Kidney tubule cell (primary cell): ENCODE results near the gene ERCC2.
"Not testable (repeated sequence)": the region's sequence is repeated elsewhere in the genome, so short reads cannot be mapped to it uniquely, and the experiment has no call there.

Source experiments
- DNase-seq: peaks from one replicate; pipeline ENCODE4 v3.0.0-alpha.2; 2018; ENCODE audit warnings: low spot score

The ERCC2 gene

DNA sequence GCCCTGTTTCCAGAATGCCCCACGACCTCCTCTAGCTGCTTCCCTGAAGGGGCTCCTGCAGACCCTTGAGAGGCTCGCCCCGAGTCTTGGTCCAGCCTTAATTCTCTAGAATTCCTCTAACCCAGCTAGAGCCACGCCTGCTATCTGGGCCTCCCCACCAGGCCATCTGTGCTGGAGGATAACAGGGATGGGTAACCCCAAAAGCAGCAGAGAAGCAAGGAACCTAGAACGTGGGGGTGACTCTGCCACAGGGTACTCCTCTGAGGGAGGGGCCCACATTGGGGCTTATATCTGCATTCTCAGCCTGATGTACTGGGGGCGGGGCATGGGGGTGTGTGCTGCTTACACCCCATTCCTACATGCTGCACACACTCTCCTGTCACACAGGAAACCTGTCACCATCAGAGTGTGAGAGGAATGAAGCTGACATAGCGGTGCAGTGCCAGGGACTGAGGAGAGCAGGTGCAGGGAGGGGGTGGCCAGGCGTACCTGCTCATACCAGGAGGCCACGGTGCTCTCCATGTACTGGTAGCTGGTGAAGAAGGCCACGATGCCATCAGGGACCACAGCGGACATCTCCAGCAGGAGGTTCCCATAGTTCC, 16.0 kb downstream of the ERCC2 start:
- DNase-seq: no peak

DNA sequence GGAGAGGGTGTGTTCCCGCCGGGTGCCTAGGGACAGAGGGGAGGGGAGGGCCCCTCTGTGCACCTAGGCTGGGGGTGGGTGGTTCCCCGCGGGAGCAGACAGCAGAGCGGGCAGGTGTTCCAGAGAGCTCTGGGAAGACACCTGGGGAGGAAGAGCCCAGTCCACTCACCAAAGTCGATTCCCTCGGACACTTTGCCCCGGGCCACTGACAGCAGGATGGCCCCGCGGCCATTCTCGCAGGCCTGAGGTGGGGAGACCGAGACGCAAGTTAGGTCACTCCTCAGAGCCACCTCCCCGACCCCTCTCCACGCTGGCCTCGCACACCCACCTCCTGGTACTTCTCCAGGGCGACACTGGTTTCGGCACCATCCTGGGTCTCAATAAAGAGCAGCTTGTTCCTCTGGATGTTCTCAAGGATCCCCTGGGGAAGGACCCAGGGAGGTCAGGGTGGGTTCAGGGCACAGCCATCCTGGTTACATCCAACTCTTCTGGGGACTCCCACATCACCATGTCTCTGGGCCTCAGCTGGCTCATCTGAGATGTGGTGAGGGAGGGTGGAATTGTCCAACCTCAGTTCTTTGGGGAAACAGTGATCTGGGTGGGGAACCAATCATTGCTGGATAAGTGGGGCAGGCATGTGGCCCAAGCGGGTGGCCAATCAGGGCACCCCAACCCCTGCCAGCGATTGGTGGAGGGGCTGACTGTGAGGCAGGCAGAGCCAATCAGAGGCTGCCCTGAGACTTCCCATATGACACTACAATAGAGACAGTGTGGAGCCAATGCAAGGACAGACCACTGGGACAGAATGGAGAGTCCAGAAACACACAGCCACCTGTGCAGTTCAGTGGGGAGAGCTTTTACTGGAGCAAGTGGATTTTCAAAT, 17.2 kb downstream of the ERCC2 start:
- no peak for DNase-seq

DNA sequence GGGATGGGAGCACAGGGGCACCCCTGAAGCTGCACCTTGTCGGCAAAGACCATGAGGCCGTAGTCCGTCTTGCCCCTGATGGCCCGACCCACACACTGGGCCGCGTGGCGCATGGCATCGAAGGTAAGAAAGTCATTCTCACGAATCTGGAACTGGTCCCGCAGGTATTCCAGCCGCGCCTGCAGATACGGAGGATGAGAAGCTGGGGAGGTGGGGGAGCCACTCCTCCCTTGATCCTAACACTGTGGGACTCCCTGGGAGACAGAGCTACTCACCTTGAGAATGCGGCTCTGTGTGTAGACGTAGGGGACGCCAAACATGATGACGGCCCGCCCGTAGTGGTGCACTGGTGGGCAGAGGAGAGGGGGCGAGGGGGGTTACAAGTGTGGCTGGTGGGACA, 17.9 kb downstream of the ERCC2 start:
- DNase-seq: no peak

DNA sequence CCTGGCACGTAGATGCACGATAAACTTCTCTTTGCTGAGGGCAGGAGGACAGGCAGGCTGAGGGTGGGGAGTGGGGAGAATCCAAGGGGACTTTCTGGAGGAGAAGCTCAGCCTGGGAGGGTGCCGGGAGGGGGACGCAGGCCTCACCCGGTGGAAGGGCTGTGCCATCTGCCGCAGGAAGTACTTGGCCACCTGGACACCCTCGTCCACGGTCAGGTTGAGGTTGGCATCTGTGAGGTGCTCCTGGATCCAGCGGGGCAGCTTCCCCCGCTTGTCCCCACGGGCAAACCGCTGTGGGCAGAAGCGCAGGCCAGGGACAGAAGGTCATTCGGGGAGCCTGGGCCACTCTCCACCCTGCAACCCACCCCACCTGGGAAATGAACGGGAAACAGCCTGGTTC, 18.3 kb downstream of the ERCC2 start:
- DNase-seq: no peak

DNA sequence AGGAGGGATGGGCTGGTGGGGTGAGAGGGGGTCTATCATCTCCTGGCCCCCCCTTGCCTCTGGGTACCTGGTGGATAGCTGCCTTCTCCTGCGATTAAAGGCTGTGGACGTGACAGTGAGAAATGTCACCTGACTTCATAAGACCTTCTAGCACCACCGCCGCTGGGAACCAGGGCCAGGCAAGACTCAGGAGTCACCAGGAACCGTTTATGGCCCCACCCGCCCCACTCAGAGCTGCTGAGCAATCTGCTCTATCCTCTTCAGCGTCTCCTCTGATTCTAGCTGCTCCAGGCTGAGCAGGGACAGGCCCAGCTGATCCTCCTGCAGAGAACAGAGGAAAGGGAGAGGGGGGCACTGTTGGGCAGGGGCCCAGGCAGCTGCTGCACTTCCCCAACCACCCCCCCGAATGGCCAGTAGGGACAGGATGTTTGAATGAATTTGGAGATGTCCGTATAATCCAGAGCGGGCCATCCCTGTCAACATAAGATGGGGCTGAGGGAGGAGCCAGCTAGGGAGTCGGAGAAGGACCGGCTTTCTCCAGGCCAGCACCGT, 18.9 kb downstream of the ERCC2 start:
- DNase-seq: no peak

DNA sequence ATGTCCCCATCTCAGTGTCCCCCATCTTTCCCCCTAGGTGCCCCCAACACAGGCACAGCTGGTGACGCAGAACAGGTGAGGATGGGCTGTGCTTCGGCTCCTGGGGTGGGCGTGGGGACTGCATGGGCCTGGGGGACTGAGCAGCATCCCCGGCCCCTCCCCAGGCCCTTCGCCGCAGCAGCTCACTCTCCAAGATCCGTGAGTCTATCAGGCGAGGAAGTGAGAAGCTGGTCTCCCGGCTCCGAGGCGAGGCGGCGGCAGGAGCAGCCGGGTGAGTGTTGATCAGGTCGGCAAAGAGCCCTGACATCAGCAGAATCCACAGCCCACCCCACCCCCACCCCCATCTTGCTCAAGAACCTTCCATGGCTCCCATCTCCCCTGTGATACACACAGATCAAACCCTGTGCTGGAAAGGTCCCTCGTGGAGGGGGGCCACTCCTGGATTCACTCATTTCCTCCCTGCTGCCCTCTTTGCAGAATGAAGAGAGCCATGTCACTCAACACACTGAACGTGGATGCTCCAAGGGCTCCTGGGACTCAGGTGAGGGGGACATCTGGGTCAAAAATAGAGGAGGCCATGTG, 19.8 kb downstream of the ERCC2 start:
- DNase-seq: no peak

DNA sequence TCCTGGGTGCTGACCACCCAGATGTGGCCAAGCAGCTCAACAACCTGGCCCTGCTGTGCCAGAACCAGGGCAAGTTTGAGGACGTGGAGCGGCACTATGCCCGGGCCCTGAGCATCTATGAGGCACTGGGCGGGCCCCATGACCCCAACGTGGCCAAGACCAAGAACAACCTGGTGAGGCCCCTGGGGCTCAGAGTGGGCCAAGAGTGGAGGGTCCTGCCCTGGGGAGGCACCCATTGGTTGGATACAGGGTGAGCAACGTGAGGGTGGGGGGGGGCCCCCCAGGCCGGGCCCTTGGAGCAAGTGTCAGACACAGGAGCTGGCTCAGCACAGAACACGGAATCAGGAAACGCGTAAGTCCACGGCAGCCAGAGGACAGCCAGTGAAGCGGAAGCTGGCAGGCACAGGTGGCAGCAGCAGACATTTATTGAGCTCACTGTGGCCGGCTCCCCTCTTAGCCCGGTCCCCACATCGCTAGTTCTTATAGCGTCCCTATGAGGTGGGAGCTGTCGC, 20.9 kb downstream of the ERCC2 start:
- DNase-seq: no peak

DNA sequence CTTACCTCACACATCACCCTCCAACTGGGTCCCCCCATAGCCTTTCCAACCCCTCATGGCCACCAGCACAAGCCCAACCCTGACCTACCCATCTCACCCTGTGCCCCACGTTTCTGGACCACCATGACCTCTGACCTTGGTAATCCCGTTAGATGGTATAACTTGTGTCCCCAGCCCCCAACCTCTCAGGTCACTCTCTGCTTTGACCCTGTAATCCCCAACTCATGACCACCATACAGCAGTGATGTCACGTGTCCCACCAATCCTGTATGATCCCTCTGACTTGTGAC, 21.3 kb downstream of the ERCC2 start:
- DNase-seq: no peak

DNA sequence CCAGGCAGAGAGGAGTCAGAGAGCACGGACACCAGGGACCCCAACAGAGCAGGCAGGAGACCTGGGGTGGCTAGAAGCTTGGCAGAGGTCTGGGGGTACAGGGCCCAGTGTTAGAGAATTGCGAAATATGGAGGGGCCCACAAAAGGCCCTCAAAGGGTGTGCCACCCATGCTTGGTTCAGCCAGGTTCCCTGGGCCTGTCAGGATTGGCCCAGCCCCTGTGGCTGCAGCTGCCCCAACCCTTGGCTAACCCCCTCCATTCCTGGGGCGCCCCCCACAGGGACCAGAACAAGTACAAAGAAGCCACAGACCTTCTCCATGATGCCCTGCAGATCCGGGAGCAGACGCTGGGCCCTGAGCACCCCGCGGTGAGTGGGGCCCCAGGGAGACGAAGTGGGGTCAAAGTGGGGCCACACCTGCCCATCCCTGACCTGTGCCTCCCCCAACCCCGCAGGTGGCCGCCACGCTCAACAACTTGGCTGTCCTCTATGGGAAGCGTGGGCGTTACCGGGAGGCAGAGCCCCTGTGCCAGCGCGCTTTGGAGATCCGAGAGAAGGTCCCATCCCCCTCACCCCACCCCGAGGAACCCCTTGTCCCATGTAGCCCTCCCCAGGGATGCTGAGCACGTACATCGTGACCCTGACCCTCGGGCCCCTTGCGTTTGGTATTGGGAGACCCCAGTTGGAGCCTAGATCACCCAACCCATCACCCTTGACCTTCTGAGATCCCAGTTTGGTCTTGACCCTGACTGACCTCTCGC, 21.8 kb downstream of the ERCC2 start:
- DNase-seq: no peak

DNA sequence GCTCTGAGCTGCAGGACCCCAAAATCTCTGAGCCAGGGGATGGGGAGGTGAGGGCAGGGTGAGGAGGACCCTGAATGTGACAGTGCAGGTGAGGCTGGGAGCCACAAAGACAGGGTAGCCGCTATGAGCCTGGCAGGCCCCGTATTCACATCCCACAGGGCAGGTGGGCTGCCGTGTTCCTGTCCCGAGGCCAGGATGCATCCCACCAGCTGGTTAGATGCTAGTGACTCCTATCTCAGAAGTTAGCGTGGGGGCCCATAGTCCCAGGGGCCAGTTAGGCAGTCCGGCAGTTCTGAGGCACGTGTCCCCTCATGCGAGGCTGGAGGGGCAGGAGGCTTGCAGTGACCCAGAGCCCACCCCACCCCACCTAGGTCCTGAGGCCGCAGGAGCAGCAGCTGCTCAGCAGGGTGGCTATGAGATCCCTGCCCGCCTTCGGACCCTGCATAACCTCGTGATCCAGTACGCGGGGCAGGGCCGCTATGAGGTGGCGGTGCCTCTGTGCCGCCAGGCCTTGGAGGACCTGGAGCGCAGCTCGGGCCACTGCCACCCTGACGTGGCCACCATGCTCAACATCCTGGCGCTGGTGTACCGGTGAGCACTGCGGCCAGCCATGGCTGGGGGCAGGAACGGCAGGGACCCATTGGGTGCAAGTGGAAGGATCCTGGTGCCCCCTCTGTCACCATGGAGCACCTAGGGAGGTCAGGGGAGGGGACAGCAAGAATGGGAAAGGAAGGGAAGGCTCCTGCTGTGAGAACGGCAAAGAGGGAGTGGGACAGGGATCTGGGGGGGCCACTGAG, 22.6 kb downstream of the ERCC2 start:
- DNase-seq: no peak

DNA sequence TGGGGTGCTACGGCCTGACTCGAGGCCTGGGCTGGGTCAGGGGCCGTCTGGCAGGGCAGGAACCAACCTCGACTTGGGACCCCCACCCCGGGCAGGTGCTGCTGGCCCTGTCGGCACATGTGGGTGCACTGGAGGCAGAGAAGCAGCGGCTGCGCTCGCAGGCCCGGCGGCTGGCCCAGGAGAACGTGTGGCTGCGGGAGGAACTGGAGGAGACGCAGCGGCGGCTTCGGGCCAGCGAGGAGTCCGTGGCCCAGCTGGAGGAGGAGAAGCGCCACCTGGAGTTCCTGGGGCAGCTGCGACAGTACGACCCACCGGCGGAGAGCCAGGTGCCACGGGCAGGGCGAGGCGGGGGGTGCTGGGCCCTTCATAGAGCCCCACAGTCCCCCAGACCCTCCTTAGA, 23.9 kb downstream of the ERCC2 start:
- DNase-seq: no peak

DNA sequence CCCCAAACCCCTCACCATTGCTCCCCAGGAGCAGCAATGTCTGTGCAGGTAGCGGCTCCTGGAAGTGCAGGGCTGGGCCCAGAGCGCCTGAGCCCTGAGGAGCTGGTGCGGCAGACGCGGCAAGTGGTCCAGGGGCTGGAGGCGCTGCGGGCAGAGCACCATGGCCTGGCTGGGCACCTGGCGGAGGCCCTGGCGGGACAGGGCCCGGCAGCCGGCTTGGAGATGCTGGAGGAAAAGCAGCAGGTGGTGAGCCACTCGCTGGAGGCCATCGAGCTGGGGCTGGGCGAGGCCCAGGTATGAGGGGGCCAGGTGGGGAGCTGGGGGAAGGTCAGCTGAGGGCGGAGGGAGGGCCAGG, 24.9 kb downstream of the ERCC2 start:
- no peak for DNase-seq

DNA sequence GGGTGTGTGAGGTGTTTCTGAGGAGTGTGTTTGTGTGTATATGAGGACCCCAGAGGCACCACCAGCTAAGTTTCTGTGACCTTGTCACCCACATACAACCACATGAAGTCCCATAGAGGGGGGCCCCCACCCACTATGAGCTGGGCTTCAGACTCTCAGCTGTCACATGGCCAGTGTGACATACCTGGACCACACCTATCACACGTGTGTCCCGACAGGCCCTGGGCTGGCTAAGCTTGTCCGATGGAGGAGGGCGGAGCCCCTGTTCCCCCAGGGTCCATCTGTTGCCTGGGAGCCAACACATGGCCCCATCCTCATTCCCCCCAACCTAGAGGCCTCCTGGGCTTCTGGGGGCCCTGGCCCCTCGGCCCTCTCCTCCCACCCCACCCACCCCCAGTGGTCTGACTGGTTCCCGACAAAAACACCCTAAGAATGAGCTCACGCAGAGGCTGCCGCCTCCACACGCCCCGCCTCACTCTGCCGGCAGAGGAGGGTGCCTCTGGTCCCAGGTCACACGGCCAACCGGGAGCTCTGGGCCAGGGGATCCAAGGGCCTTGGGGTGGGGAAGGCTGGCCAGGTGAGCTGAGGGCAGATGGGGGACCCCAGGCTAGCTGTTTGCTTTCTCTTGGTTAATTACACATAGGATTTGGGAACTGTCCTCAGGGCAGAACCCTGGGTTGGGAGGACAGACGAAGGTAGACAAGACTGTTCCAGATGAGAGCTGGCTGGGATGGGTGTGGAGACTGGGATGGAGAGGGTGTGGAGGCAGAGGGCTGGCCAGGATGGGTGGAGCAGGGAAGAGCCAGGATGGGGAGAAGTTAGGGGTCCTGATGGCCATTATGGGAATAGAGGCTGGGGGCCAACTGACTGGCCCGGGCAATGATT, 25.5 kb downstream of the ERCC2 start:
- no peak for DNase-seq

DNA sequence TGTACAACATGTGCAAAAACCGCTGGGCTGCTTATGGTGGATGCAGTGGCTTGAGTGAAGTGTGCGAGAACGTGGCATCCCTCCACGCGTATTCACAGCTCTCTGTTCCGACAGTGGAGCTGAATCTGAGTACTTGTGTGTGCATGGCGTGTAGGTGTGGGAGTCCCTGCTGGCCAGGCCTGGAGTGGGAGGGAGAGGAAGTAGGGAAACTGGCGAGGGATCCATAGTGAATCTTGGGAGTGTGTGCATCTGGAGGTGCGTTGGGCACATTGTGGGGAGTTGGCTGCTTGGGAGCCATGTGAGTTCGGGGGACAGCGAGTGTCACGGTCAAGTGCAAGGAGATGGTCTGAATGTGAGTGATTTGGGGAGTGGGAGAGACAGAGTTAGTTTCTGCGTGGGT, 27.5 kb downstream of the ERCC2 start:
- DNase-seq: no peak

DNA sequence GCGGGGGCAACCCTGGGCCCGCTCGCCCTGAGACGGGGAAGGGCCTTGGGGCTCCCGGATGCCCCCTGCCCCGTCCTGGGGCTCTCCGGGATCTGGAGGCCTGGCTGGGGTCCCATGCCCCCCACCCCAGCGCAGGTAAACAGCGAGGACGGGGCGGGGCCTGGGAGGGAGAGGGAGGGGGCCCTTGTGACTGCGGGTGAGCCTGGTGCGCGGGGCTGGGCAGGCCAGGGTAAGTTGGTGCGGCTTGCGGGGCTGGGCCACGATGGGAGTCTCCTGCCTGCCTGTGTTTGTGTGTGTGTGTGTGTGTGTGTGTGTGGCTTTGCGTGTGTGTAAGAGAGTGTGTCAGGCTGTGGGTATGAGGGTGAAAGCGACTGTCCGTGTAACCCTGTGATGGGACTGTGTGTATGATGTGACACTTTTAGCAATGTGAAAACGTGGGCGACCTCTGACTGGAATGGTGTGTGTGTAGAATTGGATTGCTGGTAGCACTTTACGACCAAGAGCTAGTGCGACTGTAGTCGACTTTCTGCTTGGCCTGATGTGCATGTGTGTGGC, 29.4 kb downstream of the ERCC2 start:
- DNase-seq: peak; percentile 28

DNA sequence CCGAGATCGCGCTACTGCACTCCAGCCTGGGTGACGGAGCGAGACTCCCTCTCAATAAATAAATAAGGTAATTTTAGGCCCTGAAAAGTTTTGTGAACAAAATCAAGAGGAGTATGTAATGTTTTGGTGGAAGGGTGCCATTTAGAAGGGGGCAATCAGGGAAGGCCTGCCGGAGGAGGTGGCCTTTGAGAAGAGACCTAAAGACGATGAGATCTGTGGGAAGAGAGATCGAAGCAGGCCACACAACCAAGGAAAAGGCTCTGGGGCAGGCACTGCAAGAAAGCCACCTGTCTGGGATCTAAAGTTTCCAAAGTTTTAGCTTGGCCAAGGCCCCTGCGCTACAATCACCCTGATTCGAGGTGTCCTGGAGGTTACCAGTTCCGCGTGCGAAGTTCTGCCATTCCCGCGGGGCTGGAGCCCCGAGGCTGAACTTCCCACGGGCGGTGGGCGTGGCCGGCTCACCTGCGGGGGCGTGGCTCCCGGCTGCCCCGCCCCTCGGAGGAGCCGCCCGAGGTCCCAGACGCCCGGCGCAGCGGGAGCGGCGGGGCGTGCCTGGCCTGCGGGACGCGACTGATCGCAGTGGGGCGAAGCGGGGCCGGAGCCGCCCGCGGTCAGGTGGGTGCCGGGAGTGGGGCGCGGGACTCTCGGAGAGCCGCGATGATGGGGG, 30.0 kb downstream of the ERCC2 start, which contains the start of gene KLC3:
Gene KLC3, plus strand, starts transcription at position 519 of the 667 bp plus-strand sequence. CDS start 4,792 bp downstream, outside the sequence.
- DNase-seq: peak; percentile 62

DNA sequence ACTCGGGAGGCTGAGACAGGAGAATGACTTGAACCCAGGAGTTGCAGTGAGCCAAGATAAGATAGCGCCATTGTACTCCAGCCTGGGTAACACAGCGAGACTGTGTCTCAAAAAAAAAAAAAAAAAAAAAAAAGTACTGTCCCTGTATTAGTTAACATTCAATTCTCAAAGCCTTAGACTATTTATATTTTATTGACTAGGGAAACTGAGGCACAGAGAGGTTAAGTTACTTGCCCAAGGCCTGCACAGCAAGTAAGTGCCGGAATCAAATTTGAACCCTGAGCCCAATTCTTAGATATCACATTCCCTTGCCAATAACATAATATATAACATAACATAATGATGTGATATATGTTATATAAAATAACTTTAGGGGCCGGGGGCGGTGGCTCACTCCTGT, 30.7 kb downstream of the ERCC2 start:
- no peak for DNase-seq

DNA sequence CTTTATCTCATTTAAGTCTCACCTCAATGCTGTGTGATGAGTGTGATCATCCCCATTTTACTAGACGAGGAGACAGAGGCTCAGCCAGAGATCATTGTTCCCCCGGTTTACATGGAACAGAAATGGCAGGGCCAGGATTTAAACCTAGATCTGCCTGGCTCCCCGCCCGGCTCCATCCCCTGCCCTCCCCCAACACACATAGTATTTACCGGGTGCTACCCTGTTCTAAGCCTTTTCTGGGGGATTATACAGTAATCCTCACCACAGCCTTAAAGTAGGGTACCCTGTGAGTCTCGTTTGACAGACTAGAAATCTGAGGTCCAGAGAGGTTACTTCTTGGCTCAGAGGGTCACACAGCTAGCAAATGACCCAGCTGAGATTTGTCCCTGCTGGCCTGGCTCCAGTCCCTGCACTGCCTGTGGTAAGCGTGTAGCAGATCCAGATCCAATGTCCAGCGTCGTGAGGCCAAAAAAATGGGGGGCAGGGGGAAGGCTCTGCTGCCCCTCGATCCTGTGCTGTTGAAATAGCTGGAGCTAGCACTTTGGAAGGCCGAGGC, 33.6 kb downstream of the ERCC2 start:
- no peak for DNase-seq

DNA sequence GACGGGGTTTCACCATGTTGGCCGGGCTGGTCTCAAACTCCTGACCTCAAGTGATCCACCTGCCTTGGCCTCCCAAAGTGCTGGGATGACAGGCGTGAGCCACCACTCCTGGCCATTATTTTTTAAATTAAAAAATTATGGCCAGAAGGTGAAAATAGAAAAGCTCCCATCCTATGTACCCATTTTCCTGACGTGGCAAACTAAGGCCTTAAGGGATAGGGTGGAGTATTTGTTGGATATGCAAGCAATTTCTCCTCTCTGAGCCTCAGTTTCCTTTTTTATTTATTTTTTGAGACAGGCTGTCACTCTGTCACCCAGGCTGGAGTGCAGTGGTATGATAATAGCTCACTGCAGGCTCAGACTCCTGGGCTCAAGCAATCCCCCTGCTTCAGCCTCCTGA, 35.5 kb downstream of the ERCC2 start:
- DNase-seq: not testable (repeated sequence)
